ENCODE results near the gene FAM187B. TPM values are rescaled to one million over a fixed set of nuclear protein-coding genes. Genes with fewer than 3 reads are reported as not detected.

Gene FAM187B
- total and polyA plus RNA-seq, 2 of the 4 experiments (the other 2 are of a cell fraction) = not detected

- no peak overlapping the region for H3K23ac ChIP-seq (ENCODE audit: low read depth, low read length)
- DNase-seq = no peak
- no peaks in the 10 kb centered on the region for H3K9me1 ChIP-seq (ENCODE audit: insufficient read depth, low read length)
- H3K4me2 ChIP-seq (ENCODE audit: low read depth, low read length) = no peak overlapping the region
- H4K8ac ChIP-seq (ENCODE audit: low read depth in 2 of 2, low read length in 2 of 2) = no peak overlapping the region
- no peak overlapping the region for H3K4ac ChIP-seq (ENCODE audit: low read depth, low read length)
- POLR2A ChIA-PET (ENCODE audit: unreplicated experiment) = no interaction called here
- no peak overlapping the region for H2AK5ac ChIP-seq (ENCODE audit: low read depth, low read length)
- ATAC-seq (ENCODE audit: low read depth) = no peak
- no peak overlapping the region for H2BK5ac ChIP-seq (ENCODE audit: low read depth, low read length, poor library complexity, severe bottlenecking)
- H3K36me3 ChIP-seq (ENCODE audit: control insufficient read depth, insufficient read depth, low read length) = no peaks in the 10 kb centered on the region
- H3K27me3 ChIP-seq (ENCODE audit: control insufficient read depth, insufficient read depth, low read length) = no peaks in the 10 kb centered on the region
- no peaks in the 10 kb centered on the region for H4K20me1 ChIP-seq (ENCODE audit: insufficient read depth, low read length)
- no CpG with 5 or more reads among the region's 1 CpG for WGBS, 2 experiments (ENCODE audit: extremely low coverage in 2 of 2, insufficient read length in 1 of 2)
- no peak overlapping the region for H2BK20ac ChIP-seq (ENCODE audit: low read depth, low read length)
- H2BK15ac ChIP-seq (ENCODE audit: low read depth, low read length) = no peak overlapping the region
- no peak overlapping the region for H3K9ac ChIP-seq (ENCODE audit: low read depth, low read length)
- dilution Hi-C loops (cut with HindIII; ENCODE audit: low sequenced_read_pairs, unreplicated experiment) = no loop called here
- no peak overlapping the region for H4K5ac ChIP-seq (ENCODE audit: low read depth, low read length)
- no TSS peak for BruUV-seq (replicated peaks)
- no peak overlapping the region for H3K18ac ChIP-seq (ENCODE audit: low read depth, low read length)
- no peak overlapping the region for H2AK9ac ChIP-seq (replicated peaks; ENCODE audit: low read depth, low read length, poor library complexity)
- in situ Hi-C loops (cut with MboI; ENCODE audit: low sequenced_read_pairs) = no loop called here
- intact Hi-C loops (cut with micrococcal nuclease) = no loop called here
- no peak overlapping the region for H2AFZ ChIP-seq (replicated peaks; ENCODE audit: low read length, poor library complexity)
- no peaks in the 10 kb centered on the region for H3K9me3 ChIP-seq (ENCODE audit: control insufficient read depth, insufficient read depth, low read length)
- no peak overlapping the region for H3K4me3 ChIP-seq (ENCODE audit: insufficient read depth, low read depth, low read length)
- no peaks in the 10 kb centered on the region for H3K4me1 ChIP-seq (ENCODE audit: control insufficient read depth, insufficient read depth, low read length)
- no peak overlapping the region for H4K91ac ChIP-seq (ENCODE audit: insufficient read depth, low read depth, low read length)
- CTCF ChIA-PET = interaction anchor here (1.4 kb wide), 1 partner anchor 13 kb away, joined by 3 read pairs; no protein-coding TSS in a partner anchor
- H3K14ac ChIP-seq (replicated peaks; ENCODE audit: low read depth, low read length) = no peak overlapping the region
- H3K56ac ChIP-seq (ENCODE audit: extremely low read depth, insufficient read depth, low read length) = no peak overlapping the region
- no peaks in the 10 kb centered on the region for H3K79me1 ChIP-seq (ENCODE audit: low read depth in 1 of 2, low read length in 2 of 2)
- TF ChIP-seq CHD1 (IDR thresholded peaks at IDR 0.05; ENCODE audit: low read depth, low read length) = no peak
- no peak for TF ChIP-seq MAZ (IDR thresholded peaks at IDR 0.05; ENCODE audit: borderline replicate concordance, low read depth, low read length)
- no peak for TF ChIP-seq POLR2A (IDR thresholded peaks at IDR 0.05; ENCODE audit: low read depth, low read length)
- no peak for TF ChIP-seq CEBPB (IDR thresholded peaks at IDR 0.05; ENCODE audit: low read depth, low read length)
- TF ChIP-seq BHLHE40 (IDR thresholded peaks at IDR 0.05; ENCODE audit: low read depth, low read length) = no peak
- TF ChIP-seq USF2 (IDR thresholded peaks at IDR 0.05; ENCODE audit: low read depth, low read length) = no peak
- TF ChIP-seq, protein P1, sequence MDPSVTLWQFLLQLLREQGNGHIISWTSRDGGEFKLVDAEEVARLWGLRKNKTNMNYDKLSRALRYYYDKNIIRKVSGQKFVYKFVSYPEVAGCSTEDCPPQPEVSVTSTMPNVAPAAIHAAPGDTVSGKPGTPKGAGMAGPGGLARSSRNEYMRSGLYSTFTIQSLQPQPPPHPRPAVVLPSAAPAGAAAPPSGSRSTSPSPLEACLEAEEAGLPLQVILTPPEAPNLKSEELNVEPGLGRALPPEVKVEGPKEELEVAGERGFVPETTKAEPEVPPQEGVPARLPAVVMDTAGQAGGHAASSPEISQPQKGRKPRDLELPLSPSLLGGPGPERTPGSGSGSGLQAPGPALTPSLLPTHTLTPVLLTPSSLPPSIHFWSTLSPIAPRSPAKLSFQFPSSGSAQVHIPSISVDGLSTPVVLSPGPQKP (IDR thresholded peaks at IDR 0.05; ENCODE audit: borderline replicate concordance, low read depth, low read length) = no peak
- no peak for TF ChIP-seq CTCF (conservative IDR thresholded peaks at IDR 0.05; ENCODE audit: low read depth, low read length)
- no peak for TF ChIP-seq SMC3 (IDR thresholded peaks at IDR 0.05; ENCODE audit: low read depth, low read length)
- TF ChIP-seq NFE2L2 (IDR thresholded peaks at IDR 0.05; ENCODE audit: low read depth, low read length) = no peak
- no peak for TF ChIP-seq RFX5 (IDR thresholded peaks at IDR 0.05; ENCODE audit: low read depth, low read length)
- no peak for TF ChIP-seq RAD21 (IDR thresholded peaks at IDR 0.05; ENCODE audit: low read length)
- TF ChIP-seq MXI1 (IDR thresholded peaks at IDR 0.05; ENCODE audit: borderline replicate concordance, low read depth, low read length) = no peak
- no peak for TF ChIP-seq FOS (IDR thresholded peaks at IDR 0.05; ENCODE audit: low read depth, low read length)
- TF ChIP-seq RCOR1 (IDR thresholded peaks at IDR 0.05; ENCODE audit: insufficient replicate concordance, low read length) = no peak
- no peak overlapping the region for H2BK120ac ChIP-seq (ENCODE audit: low read depth, low read length)
- no peak overlapping the region for H3K27ac ChIP-seq (ENCODE audit: insufficient read depth, low read length)
Observed at GRCh38 chr19:35240327-35240726, 11.8 kb upstream of the FAM187B start.
